Endothelial cell of hepatic sinusoid (primary cell): ENCODE data around the gene MYMX.

Experiments
- in situ Hi-C: cut with HindIII; loops from 2 replicates; pipeline ENCODE4 v1.10.0; 2017; ENCODE audit warnings: low sequenced_read_pairs

MYMX gene

DNA sequence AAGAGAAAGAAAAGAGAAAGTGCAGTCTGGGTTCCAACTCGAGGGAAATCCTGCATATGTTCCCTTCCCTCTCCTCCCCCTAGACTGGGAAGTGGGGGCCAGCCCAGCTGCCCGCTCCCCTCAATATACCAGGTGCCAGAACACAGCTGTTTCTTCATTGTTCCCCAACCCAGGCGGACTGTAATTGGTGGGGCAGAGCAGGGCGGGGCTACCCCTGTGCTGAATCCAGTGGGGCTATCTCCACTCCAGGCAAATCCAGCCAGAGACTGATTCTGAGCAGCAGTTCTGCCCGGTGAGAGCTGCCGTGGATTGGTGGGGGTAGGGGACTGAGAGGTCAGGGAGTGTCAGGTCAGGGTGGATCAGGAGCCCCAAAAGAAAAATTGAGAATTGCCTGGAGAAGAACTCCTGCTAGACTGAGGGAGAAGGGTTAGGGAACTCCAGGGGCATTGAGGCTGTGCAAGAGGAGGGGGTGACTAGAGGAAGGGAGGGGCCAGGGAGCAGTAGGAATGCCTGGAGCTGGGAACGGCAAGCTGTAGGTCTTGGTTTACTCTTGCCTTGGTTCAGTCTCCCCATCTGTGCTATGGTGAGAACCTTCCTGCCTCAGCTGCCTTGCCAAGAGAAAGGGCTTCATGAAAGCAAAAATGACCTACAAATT is at the start of gene MYMX:
MYMX (plus strand) TSS at position 250 of the 655 bp plus-strand sequence. CDS start 546 bp downstream, outside the sequence.
- in situ Hi-C loops: no loop called here

DNA sequence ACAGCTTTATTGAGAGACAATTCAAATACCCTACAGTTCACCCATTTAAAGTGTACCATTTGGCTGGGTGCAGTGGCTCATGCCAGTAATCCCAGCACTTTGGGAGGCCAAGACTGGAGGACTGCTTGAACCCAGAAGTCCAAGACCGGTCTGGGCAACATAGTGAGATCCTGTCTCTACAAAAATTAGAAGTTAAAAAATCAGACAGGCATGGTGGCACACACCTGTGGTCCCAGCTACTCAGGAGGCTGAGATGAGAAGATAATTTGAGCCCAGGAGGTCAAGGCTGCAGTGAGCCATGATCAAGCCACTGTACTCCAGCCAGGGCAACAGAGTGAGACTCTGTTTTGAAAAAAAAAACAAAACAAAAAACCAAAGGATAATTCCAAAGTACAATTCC is 49.2 kb upstream of the MYMX start:
- in situ Hi-C loops: no loop called here

DNA sequence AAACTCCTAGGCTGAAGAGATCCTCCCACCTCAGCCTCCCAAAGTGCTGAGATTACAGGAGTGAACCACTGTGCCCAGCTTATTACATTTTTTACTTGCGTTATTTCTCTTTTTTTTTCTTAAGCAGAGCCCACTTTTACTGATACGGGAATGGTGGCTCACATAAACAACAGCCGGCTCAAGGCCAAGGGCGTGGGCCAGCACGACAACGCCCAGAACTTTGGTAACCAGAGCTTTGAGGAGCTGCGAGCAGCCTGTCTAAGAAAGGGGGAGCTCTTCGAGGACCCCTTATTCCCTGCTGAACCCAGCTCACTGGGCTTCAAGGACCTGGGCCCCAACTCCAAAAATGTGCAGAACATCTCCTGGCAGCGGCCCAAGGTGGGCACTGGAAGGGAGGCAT is 47.6 kb upstream of the MYMX start:
- in situ Hi-C loops: no loop called here

DNA sequence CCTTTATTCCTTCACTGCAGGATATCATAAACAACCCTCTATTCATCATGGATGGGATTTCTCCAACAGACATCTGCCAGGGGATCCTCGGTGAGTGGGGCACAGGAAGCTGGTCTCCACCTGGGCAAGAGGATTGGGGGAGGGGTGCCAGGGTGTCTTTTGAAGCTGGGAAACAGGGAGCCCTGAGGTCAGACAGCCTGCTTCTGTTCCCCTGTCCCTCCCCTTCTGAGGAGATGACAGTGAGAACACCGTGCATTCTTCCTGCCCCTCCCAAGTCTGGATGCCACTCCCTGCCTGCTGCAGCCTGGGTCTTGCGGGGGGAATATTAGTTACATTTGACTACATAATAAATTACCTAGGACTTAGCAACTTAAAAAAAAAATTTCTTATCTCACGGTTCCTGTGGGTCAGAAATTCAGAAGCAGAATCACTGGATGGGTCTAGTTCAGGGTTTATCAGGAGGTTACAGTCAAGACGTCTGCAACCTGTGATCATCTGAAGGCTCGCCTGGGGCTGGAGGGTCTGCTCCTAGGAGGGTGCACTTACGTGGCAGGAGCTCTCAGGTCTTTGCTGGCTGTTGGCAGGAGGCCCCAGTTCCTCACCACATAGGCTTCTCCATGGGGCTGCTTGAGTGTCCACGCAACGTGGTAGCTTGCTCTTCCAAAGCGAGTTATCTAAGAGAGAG is 46.7 kb upstream of the MYMX start:
- in situ Hi-C loops: no loop called here

DNA sequence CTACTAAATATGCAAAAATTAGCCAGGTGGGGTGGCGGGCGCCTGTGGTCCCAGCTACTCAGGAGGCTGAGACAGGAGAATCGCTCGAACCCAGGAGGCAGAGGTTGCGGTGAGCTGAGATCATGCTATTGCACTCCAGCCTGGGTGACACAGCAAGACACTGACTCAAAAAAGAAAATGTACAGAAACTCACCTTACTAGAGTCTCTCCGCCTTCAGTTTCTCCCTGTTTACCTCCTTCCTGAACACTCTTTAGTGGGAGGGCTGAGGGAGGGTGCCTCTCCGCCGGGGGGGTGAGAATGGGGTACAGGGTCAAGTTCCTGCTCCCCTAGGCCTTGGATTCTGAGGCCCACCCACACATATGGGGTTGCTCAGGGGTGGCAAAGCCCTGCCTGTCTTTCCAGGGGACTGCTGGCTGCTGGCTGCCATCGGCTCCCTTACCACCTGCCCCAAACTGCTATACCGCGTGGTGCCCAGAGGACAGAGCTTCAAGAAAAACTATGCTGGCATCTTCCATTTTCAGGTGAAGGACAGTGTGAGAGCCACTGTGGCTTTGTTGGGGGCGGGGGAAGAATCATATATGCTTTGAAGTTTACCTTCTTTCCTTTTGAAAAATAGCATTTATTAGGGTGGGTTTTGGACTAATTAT is 44.7 kb upstream of the MYMX start:
- in situ Hi-C loops: no loop called here

DNA sequence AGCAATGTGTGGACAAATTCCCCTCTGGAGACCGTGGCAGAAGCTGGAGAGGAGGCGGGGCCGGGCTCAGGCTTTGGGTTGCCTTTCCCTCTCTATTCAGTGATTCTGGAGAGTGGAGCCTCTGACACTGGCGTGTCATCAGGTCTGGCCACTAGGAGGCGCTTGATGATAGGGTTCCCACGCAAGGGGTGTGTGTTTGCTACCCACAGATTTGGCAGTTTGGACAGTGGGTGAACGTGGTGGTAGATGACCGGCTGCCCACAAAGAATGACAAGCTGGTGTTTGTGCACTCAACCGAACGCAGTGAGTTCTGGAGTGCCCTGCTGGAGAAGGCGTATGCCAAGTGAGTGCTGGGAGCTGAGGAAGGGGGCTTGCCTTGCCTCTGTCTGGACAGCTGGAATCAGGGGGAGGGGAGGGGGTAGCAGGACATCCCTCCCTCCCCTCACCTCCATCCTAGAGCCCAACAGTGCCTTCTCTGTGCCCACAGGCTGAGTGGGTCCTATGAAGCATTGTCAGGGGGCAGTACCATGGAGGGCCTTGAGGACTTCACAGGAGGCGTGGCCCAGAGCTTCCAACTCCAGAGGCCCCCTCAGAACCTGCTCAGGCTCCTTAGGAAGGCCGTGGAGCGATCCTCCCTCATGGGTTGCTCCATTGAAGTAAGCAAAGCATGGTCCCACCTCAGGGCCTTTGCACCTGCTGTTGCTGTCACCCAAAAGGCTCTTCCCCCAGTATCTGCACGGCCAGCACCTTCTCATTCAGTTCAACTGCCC is 43.8 kb upstream of the MYMX start:
- in situ Hi-C loops: no loop called here

DNA sequence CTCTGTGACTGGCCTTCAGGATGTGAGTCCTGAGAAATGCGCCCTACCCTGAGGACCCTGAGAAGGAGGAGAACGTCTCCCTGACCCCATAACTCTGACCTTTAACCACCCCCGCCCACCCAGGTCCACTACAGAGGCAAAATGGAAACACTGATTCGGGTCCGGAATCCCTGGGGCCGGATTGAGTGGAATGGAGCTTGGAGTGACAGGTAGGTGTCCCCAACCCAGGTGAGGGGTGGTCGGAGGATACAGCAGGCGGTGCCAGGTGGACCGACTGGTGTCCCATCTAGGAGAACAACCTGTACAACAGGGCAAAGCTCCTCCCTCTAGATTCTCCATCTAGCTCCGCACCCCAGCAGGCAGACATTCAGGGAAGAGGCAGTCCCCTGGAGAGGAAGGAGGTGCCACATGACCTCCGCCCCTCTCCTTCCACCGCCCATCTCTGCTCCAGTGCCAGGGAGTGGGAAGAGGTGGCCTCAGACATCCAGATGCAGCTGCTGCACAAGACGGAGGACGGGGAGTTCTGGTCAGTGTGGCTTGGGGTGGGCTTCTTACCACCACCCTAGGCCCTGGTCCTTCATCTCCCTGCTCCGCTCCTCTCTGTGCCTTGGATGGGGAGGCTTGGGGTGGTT is 40.5 kb upstream of the MYMX start:
- in situ Hi-C loops: no loop called here

DNA sequence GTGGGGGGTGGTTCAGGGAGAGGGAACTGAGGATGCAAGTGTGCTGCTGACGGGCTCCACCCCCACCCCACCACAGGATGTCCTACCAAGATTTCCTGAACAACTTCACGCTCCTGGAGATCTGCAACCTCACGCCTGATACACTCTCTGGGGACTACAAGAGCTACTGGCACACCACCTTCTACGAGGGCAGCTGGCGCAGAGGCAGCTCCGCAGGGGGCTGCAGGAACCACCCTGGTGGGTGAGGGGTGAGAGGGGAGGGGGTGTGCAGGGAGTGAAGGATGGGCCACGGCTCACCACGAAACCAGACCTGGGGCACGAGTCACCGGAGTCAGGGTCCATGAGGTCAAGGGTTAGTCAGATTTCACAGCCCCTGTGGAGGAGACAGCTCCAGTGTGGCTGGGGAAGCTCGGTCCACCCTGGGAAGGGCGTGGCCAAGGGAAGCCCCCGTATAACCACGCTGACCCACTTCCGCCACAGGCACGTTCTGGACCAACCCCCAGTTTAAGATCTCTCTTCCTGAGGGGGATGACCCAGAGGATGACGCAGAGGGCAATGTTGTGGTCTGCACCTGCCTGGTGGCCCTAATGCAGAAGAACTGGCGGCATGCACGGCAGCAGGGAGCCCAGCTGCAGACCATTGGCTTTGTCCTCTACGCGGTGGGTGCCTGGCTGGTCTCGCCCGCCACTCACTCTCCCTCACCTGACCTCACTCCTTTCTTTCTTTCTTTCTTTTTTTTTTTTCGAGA is 39.8 kb upstream of the MYMX start:
- in situ Hi-C loops: no loop called here

DNA sequence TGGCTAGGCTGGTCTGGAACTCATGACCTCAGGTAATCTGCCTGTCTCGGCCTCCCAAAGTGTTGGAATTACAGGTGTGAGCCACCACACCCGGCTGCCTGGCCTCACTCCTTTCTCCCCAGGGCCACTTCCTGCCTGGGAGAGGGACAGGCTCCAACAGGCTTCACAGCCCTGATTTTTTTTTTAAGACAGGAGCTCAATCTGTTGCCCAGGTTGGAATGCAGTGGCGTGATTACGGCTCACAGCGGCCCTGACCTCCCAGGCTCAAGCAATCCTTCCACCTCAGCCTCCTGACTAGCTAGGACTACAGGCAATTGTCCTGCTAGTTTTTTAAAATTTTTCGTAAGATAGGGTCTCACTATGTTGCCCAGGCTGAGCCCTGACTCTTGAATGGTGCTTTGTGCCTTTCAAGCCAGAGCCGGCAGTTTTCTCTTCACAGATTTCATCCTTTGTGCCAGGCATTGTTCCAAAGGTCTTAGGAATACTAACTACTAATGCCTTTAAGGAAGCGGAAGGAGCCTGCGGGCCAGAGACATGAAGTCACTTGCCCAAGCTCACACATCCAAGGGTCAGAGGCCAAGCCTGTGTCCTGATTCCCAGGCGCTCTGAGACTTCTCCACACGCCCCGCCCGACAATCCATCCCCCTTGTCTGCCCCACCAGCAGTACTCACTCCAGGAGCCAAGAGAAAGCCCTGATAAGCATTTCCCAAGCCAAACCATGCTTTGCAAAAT is 38.9 kb upstream of the MYMX start:
- in situ Hi-C loops: no loop called here

DNA sequence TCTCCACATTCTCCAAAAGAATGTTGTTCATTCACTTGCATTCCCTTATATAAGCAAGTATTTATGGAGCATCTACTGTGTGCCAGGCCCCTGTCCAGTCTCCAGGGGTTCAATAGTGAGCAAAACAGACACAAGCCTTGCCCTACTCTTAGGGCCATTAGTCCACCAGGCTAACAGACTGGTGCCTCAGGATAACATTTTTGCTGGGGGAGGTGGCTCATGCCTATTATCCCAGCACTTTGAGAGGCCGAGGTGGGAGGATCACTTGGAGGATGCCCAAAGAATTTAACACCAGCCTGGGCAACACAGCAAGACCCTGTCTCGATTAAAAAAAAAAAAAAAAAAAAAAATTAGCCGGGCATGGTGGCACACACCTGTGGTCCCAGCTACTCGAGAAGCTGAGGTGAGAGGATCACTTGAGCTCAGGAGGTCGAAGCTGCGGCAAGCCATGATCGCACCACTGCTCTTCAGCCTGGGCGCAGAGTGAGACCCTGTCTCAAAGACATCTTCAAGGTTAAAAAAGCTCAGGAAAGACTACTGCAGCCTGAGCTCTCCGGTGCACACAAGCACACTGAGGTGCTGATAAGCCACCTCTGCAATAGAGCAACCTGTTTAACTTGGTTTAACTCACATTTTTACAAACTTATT is 38.2 kb upstream of the MYMX start:
- in situ Hi-C loops: no loop called here

DNA sequence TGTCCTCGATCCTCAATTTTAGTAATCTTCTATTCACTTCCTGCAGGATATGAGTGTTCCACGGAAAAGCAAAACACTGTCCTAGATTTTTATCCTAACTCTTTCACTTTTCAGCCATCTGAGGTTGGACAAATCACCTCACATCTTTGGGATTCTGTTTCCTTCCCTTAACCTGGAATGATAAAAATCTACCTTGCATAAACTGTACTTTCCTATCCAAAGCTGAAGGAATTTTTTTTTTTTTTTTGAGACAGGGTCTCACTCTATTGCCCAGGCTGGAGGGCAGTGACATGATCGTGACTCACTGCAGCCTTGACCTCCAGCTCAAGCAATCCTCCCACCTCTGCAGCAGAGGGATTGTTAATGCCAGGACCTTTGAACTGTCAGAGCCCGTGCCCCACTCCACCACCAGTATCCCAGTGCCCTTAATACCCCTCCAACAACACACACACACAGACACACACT is 37.6 kb upstream of the MYMX start:
- in situ Hi-C loops: no loop called here

DNA sequence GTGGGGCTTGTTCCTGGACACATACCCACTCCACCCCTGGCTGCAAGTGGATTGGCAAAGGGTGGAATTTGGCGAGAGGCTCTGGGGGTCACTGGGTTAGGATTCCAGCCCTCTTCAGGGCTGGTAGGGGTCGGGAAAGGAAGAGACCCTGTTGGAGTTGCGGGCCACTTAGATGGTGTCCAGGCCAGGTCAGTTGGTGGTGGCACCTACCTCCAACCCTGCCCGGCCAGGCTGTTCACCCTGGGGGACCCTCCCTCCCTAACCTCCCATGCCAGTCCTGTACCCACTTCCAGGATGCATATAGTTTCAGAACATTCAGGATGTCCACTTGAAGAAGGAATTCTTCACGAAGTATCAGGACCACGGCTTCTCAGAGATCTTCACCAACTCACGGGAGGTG is 37.1 kb upstream of the MYMX start:
- in situ Hi-C loops: loop anchor here (10.0 kb wide), 1 partner anchor 55 kb away; no protein-coding TSS in a partner anchor

DNA sequence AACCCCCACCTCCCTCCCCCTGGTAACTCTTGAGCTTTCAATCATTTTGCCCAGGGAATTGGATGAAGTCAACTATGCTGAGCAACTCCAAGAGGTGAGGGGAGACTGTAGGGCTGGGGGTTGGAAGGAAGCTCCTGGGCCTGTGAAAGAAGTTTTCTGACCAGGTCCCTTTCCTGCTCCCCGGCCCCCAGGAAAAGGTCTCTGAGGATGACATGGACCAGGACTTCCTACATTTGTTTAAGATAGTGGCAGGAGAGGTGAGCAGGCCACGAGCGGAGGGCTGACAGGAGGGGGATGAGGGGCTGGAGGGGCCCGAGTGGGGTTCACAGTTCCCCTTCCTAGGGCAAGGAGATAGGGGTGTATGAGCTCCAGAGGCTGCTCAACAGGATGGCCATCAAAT is 36.3 kb upstream of the MYMX start:
- in situ Hi-C loops: loop anchor here (10.0 kb wide), 1 partner anchor 54 kb away; no protein-coding TSS in a partner anchor

DNA sequence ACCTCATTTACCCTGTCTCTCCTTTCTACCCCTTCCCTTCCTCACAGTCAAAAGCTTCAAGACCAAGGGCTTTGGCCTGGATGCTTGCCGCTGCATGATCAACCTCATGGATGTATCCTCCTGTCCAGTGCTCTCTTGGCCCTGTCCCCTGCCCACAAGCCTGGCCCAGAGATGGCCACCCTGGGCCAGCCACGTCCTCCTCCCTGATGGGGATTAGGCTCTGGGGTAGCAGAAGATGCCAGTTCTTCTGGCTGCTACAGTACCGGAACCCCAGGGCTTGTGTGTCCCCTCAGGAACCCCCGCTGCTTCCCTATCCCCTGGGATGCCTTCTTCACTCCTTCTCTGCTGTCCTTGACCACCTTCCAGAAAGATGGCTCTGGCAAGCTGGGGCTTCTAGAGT is 35.8 kb upstream of the MYMX start:
- in situ Hi-C loops: loop anchor here (10.0 kb wide), 1 partner anchor 54 kb away; no protein-coding TSS in a partner anchor

DNA sequence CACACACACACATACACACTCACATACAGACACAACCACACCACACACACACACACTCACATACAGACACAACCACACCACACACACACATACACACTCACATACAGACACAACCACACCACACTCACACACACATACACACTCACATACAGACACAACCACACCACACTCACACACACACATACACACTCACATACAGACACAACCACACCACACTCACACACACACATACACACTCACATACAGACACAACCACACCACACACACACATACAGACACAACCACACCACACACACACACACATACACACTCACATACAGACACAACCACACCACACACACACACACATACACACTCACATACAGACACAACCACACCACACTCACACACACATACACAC is 34.9 kb upstream of the MYMX start:
- in situ Hi-C loops: loop anchor here (10.0 kb wide), 1 partner anchor 53 kb away; no protein-coding TSS in a partner anchor

DNA sequence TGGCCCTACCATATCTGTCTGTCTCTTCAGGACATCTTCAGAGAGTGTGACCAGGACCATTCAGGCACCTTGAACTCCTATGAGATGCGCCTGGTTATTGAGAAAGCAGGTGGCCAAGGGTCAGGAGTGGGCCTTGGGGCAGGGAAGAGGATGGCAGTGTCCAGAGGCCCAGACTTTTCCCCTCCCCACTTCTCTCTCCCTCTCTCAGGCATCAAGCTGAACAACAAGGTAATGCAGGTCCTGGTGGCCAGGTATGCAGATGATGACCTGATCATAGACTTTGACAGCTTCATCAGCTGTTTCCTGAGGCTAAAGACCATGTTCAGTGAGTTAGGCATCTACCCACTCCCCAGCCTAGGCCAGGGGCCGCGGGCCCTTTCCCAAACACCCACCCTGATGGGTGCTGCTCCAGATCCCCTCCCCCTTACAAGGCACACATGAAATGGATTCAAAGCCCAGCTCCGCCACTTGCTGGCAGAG is 33.8 kb upstream of the MYMX start:
- in situ Hi-C loops: loop anchor here (10.0 kb wide), 1 partner anchor 52 kb away; no protein-coding TSS in a partner anchor

DNA sequence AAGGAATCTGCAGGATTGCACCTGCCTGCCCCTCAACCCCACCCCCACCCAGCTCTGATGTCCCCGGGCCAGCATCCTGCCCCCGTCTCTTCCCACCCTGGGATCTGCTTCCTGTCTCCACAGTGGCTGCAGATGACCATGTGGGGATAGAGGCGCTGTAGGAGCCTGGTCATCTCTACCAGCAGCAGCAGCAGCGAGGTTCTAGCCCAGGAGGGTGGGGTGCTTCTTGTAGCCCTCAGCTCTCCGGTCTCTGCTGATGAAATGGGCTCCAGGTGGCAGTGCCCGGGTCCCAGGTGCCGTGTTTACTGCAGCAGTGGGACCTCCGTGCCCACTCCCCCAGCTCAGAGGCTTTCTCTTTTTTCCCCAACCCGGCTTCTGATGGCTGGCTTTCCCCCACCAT is 32.9 kb upstream of the MYMX start:
- in situ Hi-C loops: loop anchor here (10.0 kb wide), 1 partner anchor 51 kb away; no protein-coding TSS in a partner anchor

DNA sequence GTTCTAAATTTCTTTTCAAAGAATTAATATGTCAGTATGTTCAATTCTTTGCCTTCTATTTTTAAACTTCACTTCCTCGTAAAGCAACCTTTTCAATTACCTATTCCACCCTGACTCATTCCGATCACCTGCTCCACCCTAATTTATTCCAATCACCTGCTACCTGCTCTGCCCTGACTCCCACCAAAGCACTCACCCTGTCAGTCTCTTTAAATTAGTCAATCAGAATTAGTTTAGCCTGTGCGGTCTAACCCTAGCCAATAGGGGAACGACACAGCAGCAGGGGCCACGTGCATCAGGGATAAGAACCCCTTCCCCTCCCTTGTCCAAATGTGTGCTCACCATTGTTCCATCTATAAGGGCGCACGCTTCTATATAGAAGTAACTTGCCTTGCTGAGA is 31.4 kb upstream of the MYMX start:
- in situ Hi-C loops: loop anchor here (10.0 kb wide), 1 partner anchor 49 kb away; no protein-coding TSS in a partner anchor
